D721Med (cell line): Measurements from ENCODE around the gene RAP1GDS1.
"Not testable (repeated sequence)": the region's sequence is repeated elsewhere in the genome, so short reads cannot be mapped to it uniquely, and the experiment has no call there.

ENCODE experiments used
- DNase-seq: peaks from one replicate; pipeline ENCODE4 v3.0.0; 2011; ENCODE audit warnings: low spot score; ENCODE audit not compliant: insufficient read length
- FAIRE-seq: peaks from 2 replicates; lab custom pipeline; 2011; peaks lifted over from hg19 to GRCh38; lab: Jason Lieb, UNC
- CTCF ChIP-seq: IDR thresholded peaks from 2 replicates; pipeline ENCODE4 v1.5.1; 2012; ENCODE audit warnings: mild to moderate bottlenecking, control low read depth; ENCODE audit not compliant: insufficient read depth; ENCODE audit errors: missing control alignments

Gene RAP1GDS1

GRCh38 chr4:98285676-98286075, 24.5 kb downstream of the RAP1GDS1 start:
- no peak for FAIRE-seq
- no peak for TF ChIP-seq CTCF
- DNase-seq: no peak

GRCh38 chr4:98287328-98287727, 26.1 kb downstream of the RAP1GDS1 start:
- no peak for DNase-seq
- no peak for FAIRE-seq
- TF ChIP-seq CTCF: no peak

GRCh38 chr4:98288671-98289070, 27.5 kb downstream of the RAP1GDS1 start:
- FAIRE-seq, DNase-seq: not testable (repeated sequence)

- TF ChIP-seq CTCF: no peak
- no peak for DNase-seq
- no peak for FAIRE-seq
These were observed 28.2 kb downstream of the RAP1GDS1 start for GRCh38 chr4:98289375-98289774.

GRCh38 chr4:98290511-98290910, 29.3 kb downstream of the RAP1GDS1 start:
- no peak for TF ChIP-seq CTCF
- FAIRE-seq: no peak
- no peak for DNase-seq

- FAIRE-seq (peak; percentile 88), DNase-seq (no peak)
- TF ChIP-seq CTCF: no peak
These were observed 32.1 kb downstream of the RAP1GDS1 start for GRCh38 chr4:98293104-98293887.

GRCh38 chr4:98298022-98298421, 36.8 kb downstream of the RAP1GDS1 start:
- TF ChIP-seq CTCF: no peak
- FAIRE-seq (no peak), DNase-seq (no peak)
